ENCODE results near the gene ERN2. TPM values are rescaled to one million over a fixed set of nuclear protein-coding genes. Genes with fewer than 3 reads are reported as not detected.

The ERN2 gene
- total RNA-seq, 4 donors from 2014 or later: not detected

DNA sequence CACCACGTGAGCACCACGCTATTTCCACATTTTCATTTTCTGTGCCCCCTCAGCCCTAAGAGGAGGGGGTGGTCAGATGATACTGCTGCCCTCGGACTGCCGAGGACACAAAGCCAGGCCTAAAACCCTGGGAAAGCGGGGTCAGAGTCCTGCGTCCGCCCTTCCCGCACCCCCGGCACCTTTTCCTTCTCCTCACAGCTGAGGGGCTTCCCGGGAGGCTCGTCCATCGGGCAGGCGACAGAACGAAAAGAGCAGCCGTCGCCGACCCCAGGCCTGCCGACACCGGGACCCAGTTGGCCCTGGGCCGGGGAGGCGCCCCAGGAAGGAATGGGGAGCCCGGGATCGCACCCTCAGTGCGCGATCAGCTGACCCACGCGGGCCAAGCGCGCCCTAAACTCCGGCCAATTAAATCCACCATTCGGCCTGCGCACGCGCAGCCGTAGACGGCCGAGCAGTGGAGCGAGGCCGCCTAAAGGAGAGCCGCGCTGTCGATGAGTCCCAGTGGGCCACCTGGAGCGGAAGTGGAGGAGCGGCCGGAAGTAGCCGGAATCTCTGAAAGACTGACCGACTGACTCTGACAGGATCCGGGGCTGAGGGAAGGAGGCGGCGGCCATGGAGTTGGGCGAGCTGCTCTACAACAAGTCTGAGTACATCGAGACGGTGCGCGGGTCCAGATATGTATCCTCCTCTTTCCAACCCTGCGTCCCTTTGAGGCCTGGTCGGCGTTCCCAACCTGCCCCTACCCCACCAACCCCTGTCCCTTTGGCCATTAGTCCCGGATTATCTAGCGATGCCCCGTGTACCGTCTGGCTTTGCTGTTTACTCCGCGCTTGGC, 71.9 kb downstream of the ERN2 start, which contains the start of the genes DCTN5 and PALB2:
Gene DCTN5 (plus strand): TSS at position 536 of the 835 bp plus-strand sequence. CDS start 77 bp downstream, at position 613.
Gene PALB2 (minus strand): TSS at position 380 of the 835 bp plus-strand sequence. CDS start 153 bp downstream, at position 227.
- TF ChIP-seq, protein P1, sequence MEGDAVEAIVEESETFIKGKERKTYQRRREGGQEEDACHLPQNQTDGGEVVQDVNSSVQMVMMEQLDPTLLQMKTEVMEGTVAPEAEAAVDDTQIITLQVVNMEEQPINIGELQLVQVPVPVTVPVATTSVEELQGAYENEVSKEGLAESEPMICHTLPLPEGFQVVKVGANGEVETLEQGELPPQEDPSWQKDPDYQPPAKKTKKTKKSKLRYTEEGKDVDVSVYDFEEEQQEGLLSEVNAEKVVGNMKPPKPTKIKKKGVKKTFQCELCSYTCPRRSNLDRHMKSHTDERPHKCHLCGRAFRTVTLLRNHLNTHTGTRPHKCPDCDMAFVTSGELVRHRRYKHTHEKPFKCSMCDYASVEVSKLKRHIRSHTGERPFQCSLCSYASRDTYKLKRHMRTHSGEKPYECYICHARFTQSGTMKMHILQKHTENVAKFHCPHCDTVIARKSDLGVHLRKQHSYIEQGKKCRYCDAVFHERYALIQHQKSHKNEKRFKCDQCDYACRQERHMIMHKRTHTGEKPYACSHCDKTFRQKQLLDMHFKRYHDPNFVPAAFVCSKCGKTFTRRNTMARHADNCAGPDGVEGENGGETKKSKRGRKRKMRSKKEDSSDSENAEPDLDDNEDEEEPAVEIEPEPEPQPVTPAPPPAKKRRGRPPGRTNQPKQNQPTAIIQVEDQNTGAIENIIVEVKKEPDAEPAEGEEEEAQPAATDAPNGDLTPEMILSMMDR (IDR thresholded peaks at IDR 0.05; ENCODE audit: low read depth): no peak

DNA sequence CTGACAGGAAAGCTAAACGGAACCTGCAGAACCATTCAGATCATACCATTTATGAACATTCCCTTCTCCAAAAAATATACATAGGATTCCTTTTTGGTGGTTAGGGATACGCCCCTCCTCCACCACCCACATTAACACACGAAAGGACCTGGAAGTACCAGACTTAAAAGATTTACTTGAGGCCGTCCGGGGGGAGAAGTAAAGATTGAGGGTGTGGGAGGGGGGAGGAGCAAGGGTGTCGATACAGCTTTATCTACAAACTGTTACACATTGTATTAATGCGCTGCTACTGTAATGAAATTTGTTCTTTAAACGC, 72.4 kb downstream of the ERN2 start:
- TF ChIP-seq, protein P1 (IDR thresholded peaks at IDR 0.05; ENCODE audit: low read depth): no peak

Other genes starting within 250 kb of the ERN2 start
- gene GGA2, start 202.7 kb downstream of the ERN2 start, total RNA-seq: 10 to 100 TPM; 32.4 to 57.6 (median 49.6) TPM
- 10 to 100 TPM; 10.9 to 32.0 (median 14.0) TPM for gene EARS2, start 155.9 kb downstream of the ERN2 start, total RNA-seq
- gene UBFD1, start 155.5 kb downstream of the ERN2 start, total RNA-seq: 10 to 100 TPM; 33.1 to 95.1 (median 58.7) TPM
- 100 to 1,000 TPM in 1 of 4 donors, 10 to 100 TPM in 3; 46.7 to 158 (median 54.1) TPM for gene NDUFAB1, start 116.9 kb downstream of the ERN2 start, total RNA-seq
- 10 to 100 TPM in 2 of 4 donors, 1 to 10 TPM in 2; 8.3 to 16.5 (median 11.2) TPM for gene PALB2, start 71.9 kb downstream of the ERN2 start, total RNA-seq
- 10 to 100 TPM; 25.1 to 35.8 (median 28.4) TPM for gene DCTN5, start 71.8 kb downstream of the ERN2 start, total RNA-seq
- gene PLK1, start 34.3 kb downstream of the ERN2 start, total RNA-seq: 1 to 10 TPM; 1.1 to 9.0 (median 3.1) TPM
- gene CHP2, start 41.8 kb upstream of the ERN2 start, total RNA-seq: not detected
- gene PRKCB, start 122.8 kb upstream of the ERN2 start, total RNA-seq: 10 to 100 TPM in 1 of 4 donors, 1 to 10 TPM in 3; 3.4 to 16.5 (median 5.7) TPM

All from subcutaneous adipose tissue (tissue), 4 donors.